Parathyroid adenoma (tissue), 2 donors: ENCODE measurements around the gene RFC3.
A peak's percentile ranks its signal among the peaks of the same experiment; 100 is the strongest.

Experiments used
- H2AFZ ChIP-seq: fragments of 300-600 bp; sonication (generic); one replicate; pipeline ENCODE4 v1.7.0; 2017; ENCODE audit warnings: antibody characterized with exemption, mild to moderate bottlenecking
- H3K27ac ChIP-seq: fragments of 300-600 bp; sonication (generic); one replicate; pipeline ENCODE4 v1.7.0; 2017
- H3K27me3 ChIP-seq: fragments of 300-600 bp; sonication (generic); one replicate; pipeline ENCODE4 v1.7.0; 2017; ENCODE audit warnings: low read length; ENCODE audit not compliant: control insufficient read depth, insufficient read depth
- H3K36me3 ChIP-seq: fragments of 300-600 bp; sonication (generic); one replicate; pipeline ENCODE4 v1.7.0; 2017; ENCODE audit warnings: low read length; ENCODE audit not compliant: control insufficient read depth, insufficient read depth
- H3K4me1 ChIP-seq: fragments of 300-600 bp; sonication (generic); one replicate; pipeline ENCODE4 v1.7.0; 2017; ENCODE audit warnings: control low read depth
- H3K4me2 ChIP-seq: fragments of 300-600 bp; sonication (generic); one replicate; pipeline ENCODE4 v1.7.0; 2017; ENCODE audit warnings: low read length
- H3K4me3 ChIP-seq: fragments of 300-600 bp; sonication (generic); one replicate; pipeline ENCODE4 v1.7.0; 2017; ENCODE audit warnings: low read depth, low read length
- H3K79me2 ChIP-seq: fragments of 300-600 bp; sonication (generic); one replicate; pipeline ENCODE4 v1.7.0; 2017; ENCODE audit warnings: control low read depth
- H3K9ac ChIP-seq: fragments of 300-600 bp; sonication (generic); one replicate; pipeline ENCODE4 v1.7.0; 2017; ENCODE audit warnings: mild to moderate bottlenecking
- H3K9me3 ChIP-seq: fragments of 300-600 bp; sonication (generic); one replicate; pipeline ENCODE4 v1.7.0; 2017; ENCODE audit warnings: low read length; ENCODE audit not compliant: control insufficient read depth
- CTCF ChIP-seq: fragments of 300-600 bp; sonication (generic); IDR thresholded peaks from one replicate; pipeline ENCODE4 v1.7.0; 2017; ENCODE audit warnings: antibody characterized with exemption, mild to moderate bottlenecking
- donor health status: primary hyperparathyroidism.

The RFC3 gene

GRCh38 chr13:33825083-33825482 is 7.1 kb downstream of the RFC3 start:
- TF ChIP-seq CTCF: no peak

GRCh38 chr13:33827139-33827538 is 9.2 kb downstream of the RFC3 start:
- no peak overlapping the region for H3K9ac ChIP-seq
- no peaks in the 10 kb centered on the region for H3K27me3 ChIP-seq
- H3K9me3 ChIP-seq: no peaks in the 10 kb centered on the region
- no peak overlapping the region for H3K4me2 ChIP-seq
- H3K27ac ChIP-seq: no peak overlapping the region
- no peaks in the 10 kb centered on the region for H3K36me3 ChIP-seq
- no peak overlapping the region for H3K4me3 ChIP-seq
- H3K4me1 ChIP-seq: no peaks in the 10 kb centered on the region
- no peaks in the 10 kb centered on the region for H3K79me2 ChIP-seq
- TF ChIP-seq CTCF: no peak
- no peak overlapping the region for H2AFZ ChIP-seq

More at GRCh38 chr13:33825083-33825482, 7.1 kb downstream of the RFC3 start:
- no peak overlapping the region for H3K4me3 ChIP-seq
- H3K4me2 ChIP-seq: no peak overlapping the region
- no peak overlapping the region for H2AFZ ChIP-seq
- H3K36me3 ChIP-seq: no peaks in the 10 kb centered on the region
- no peak overlapping the region for H3K9ac ChIP-seq
- H3K4me1 ChIP-seq: no peaks in the 10 kb centered on the region
- no peaks in the 10 kb centered on the region for H3K9me3 ChIP-seq
- H3K27me3 ChIP-seq: no peaks in the 10 kb centered on the region
- no peaks in the 10 kb centered on the region for H3K79me2 ChIP-seq
- H3K27ac ChIP-seq: no peak overlapping the region

DNA sequence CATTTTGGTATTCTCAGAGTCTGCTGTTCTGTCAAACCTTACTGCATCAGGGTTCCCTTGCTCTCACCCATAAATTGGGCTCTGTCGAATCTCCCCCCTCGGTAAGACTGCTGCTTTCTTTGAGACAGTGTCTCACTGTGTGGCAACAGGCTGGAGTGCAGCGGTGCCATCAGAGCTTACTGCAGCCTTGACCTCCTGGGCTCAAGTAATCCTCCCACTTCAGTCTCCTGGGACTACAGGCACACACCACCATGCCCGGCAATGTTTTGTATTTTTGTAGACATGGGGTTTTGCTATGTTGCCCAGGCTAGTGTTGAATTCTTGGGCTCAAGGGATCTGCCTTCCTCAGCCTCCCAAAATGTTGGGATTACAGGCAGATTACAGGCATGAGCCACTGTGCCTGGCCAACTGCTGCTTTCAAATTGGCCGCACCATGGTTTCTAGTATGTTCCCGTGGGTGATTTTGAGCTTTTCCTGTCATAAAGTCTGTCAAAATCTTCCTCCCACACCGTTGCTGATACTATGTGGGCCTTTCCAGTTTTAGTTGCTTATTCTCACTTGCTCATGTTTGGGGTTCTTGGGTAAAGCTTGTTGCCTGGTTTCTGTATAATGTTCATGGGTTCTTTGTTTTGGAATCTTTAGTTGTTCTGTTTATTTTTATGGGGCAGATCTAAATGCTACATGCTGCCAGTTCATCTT is 10.6 kb downstream of the RFC3 start:
- Histone ChIP-seq H3K27ac (no peak overlapping the region), H3K4me2 (no peak overlapping the region)
- TF ChIP-seq CTCF: no peak

DNA sequence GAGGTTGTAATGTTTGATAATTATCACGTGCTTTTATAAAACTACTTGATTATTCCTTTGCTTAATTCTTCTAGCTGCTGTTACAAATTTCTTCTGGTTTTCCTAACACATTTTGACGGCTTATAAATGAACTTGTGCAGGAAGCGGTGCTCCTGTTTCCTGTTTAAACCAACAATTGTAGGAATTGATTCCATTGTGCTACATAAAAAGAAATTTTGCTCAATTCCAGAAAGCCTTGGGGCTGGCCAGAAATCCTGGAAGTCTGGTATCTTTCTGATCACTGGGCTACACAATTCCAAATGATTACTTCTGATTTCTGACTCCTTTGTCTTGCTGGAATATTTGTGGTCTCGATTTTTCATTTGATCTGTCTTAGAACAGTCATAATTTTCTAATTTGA is 14.9 kb downstream of the RFC3 start:
- H2AFZ ChIP-seq: no peak overlapping the region
- no peaks in the 10 kb centered on the region for H3K27me3 ChIP-seq
- no peaks in the 10 kb centered on the region for H3K4me1 ChIP-seq
- no peaks in the 10 kb centered on the region for H3K79me2 ChIP-seq
- no peak overlapping the region for H3K9ac ChIP-seq
- no peaks in the 10 kb centered on the region for H3K9me3 ChIP-seq
- no peaks in the 10 kb centered on the region for H3K36me3 ChIP-seq
- H3K4me3 ChIP-seq: no peak overlapping the region
- H3K4me2 ChIP-seq: no peak overlapping the region
- H3K27ac ChIP-seq: peak overlapping the region; percentile 67
- TF ChIP-seq CTCF: no peak

More for the DNA sequence above, 10.6 kb downstream of the RFC3 start:
- Histone ChIP-seq H3K79me2 (no peaks in the 10 kb centered on the region), H3K27me3 (no peaks in the 10 kb centered on the region), H3K4me3 (no peak overlapping the region), H3K4me1 (no peaks in the 10 kb centered on the region), H2AFZ (no peak overlapping the region), H3K36me3 (no peaks in the 10 kb centered on the region), H3K9ac (no peak overlapping the region), H3K9me3 (no peaks in the 10 kb centered on the region)

GRCh38 chr13:33838647-33839046 is 20.7 kb downstream of the RFC3 start:
- Histone ChIP-seq H3K4me3 (no peak overlapping the region), H3K27ac (no peak overlapping the region)

More at GRCh38 chr13:33838647-33839046, 20.7 kb downstream of the RFC3 start:
- no peak for TF ChIP-seq CTCF
- Histone ChIP-seq H3K36me3 (no peaks in the 10 kb centered on the region), H3K4me2 (no peak overlapping the region), H3K79me2 (no peaks in the 10 kb centered on the region), H3K9ac (no peak overlapping the region), H3K27me3 (no peaks in the 10 kb centered on the region), H3K9me3 (no peaks in the 10 kb centered on the region), H3K4me1 (no peaks in the 10 kb centered on the region), H2AFZ (no peak overlapping the region)
